ENCODE results near the gene SLC6A3.
"Not testable (repeated sequence)": the region's sequence is repeated elsewhere in the genome, so short reads cannot be mapped to it uniquely, and the experiment has no call there.

Gene SLC6A3

GRCh38 chr5:1362242-1363015, 82.8 kb downstream of the SLC6A3 start:
- no peak for DNase-seq
- H3K36me3 Mint-ChIP-seq = no peaks in the 10 kb centered on the region
- H3K9me3 Mint-ChIP-seq = no peaks in the 10 kb centered on the region
- no peak overlapping the region for H3K4me3 Mint-ChIP-seq
- ATAC-seq (replicated peaks) = no peak
- H3K27me3 Mint-ChIP-seq = peaks cover 14 to 18% of the 10 kb centered on the region in 2 donors
- H3K4me1 Mint-ChIP-seq = peaks cover 25 to 52% of the 10 kb centered on the region in 2 donors
- no peak overlapping the region for H3K27ac Mint-ChIP-seq

- peaks cover 14 to 22% of the 10 kb centered on the region in 2 donors for H3K27me3 Mint-ChIP-seq
- no peak for ATAC-seq (replicated peaks)
- DNase-seq = no peak
- peaks cover 11 to 36% of the 10 kb centered on the region in 2 donors for H3K4me1 Mint-ChIP-seq
- H3K4me3 Mint-ChIP-seq = no peak overlapping the region
- H3K9me3 Mint-ChIP-seq = no peaks in the 10 kb centered on the region
- no peaks in the 10 kb centered on the region for H3K36me3 Mint-ChIP-seq
- no peak overlapping the region for H3K27ac Mint-ChIP-seq
Observed at GRCh38 chr5:1360861-1361260, 84.4 kb downstream of the SLC6A3 start.

DNA sequence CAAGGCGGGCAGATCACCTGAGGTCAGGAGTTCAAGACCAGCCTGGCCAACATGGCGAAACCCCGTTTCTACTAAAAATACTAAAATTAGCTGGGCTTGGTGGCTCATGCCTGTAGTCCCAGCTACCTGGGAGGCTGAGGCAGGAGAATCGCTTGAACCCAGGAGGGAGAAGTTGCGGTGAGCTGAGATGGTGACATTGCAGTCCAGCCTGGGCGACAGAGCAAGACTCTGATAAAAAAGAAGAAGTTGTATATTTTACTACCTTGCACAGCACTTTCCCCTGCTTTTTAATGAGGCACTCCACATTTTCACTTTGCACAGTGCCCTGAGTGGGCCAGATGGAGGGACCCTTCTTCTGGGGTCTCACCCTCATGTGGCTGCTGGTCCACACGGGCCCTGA, 84.9 kb downstream of the SLC6A3 start:
- not testable (repeated sequence) for DNase-seq, H3K4me3 Mint-ChIP-seq, H3K9me3 Mint-ChIP-seq, H3K36me3 Mint-ChIP-seq, H3K27ac Mint-ChIP-seq
- peak; percentile 46 to 54 for ATAC-seq (replicated peaks)
- Mint-ChIP-seq H3K27me3 (peaks cover 14 to 22% of the 10 kb centered on the region in 2 donors), H3K4me1 (peaks cover 8 to 31% of the 10 kb centered on the region in 2 donors)

GRCh38 chr5:1359713-1360112, 85.5 kb downstream of the SLC6A3 start:
- H3K9me3 Mint-ChIP-seq = no peaks in the 10 kb centered on the region
- no peak for ATAC-seq (replicated peaks)
- H3K27me3 Mint-ChIP-seq = peaks cover 14 to 22% of the 10 kb centered on the region in 2 donors
- H3K4me1 Mint-ChIP-seq = peaks cover 7 to 25% of the 10 kb centered on the region in 2 donors
- no peak for DNase-seq
- H3K4me3 Mint-ChIP-seq = no peak overlapping the region
- H3K27ac Mint-ChIP-seq = no peak overlapping the region
- H3K36me3 Mint-ChIP-seq = no peaks in the 10 kb centered on the region

GRCh38 chr5:1359031-1359645, 86.1 kb downstream of the SLC6A3 start:
- no peaks in the 10 kb centered on the region for H3K9me3 Mint-ChIP-seq
- peaks cover 3 to 19% of the 10 kb centered on the region in 2 donors for H3K4me1 Mint-ChIP-seq
- H3K36me3 Mint-ChIP-seq = no peaks in the 10 kb centered on the region
- H3K27ac Mint-ChIP-seq = no peak overlapping the region
- no peak overlapping the region for H3K4me3 Mint-ChIP-seq
- ATAC-seq (replicated peaks) (no peak), DNase-seq (no peak)
- H3K27me3 Mint-ChIP-seq = peaks cover 14 to 22% of the 10 kb centered on the region in 2 donors

DNA sequence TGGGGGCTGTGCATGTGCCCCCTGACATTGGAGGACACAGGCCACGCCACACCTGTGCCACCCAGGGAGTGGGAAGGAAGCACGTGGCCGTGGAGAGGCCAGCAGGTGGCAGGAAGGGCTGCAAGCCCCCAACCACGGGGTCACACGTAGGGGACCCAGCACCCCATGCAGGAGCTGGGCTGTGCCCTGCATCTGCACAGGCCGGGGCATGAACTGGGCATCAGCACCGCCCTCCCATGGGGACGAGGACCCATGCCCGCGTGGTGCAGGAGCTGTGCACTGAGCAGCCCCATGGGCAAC, 86.6 kb downstream of the SLC6A3 start:
- Mint-ChIP-seq H3K27ac (no peak overlapping the region), H3K9me3 (no peaks in the 10 kb centered on the region), H3K4me1 (peaks cover 3 to 16% of the 10 kb centered on the region in 2 donors), H3K27me3 (peaks cover 10 to 19% of the 10 kb centered on the region in 2 donors), H3K4me3 (no peak overlapping the region), H3K36me3 (no peaks in the 10 kb centered on the region)
- DNase-seq (no peak), ATAC-seq (replicated peaks) (no peak)

DNA sequence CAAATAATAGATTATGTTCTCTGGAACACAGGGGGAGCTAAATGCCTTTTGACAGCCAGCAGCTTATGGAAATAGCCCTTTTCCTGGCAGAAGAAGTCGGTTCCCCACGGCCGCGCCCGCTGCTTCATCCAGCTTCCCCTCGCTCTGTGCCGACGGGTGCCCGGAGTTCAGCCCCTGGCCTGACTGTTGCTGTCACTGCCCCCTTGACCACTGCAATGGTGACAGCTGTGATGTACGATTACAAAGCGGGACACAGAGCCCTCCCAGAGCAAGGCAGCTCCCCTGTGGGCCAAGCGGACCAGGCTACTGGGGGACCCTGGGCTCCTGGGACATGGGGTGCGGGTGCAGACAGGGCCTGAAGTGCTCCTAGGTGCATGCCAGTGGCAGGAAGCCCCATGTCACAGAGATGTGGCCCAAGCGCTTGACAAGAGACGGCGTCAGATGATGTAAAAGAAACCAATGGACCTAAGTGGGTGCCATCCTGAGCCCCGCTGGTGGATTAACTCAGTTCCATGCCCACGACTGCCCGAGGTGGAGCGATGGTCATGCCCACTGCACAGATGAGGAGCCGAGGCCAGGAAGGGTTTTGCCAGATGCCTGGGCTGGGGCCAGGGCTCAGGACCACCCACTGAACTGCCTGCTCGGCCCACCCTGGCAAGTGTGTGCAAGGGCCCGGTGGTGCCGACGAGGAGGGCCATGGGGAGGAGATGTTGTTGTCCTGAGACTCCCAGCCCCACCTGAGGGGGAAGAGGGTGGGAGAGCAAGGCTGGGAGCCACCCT, 87.1 kb downstream of the SLC6A3 start:
- DNase-seq (no peak), ATAC-seq (replicated peaks) (no peak)
- Mint-ChIP-seq H3K4me1 (peaks cover under 1 to 13% of the 10 kb centered on the region in 2 donors), H3K36me3 (no peaks in the 10 kb centered on the region), H3K27ac (peak overlapping the region; percentile 56), H3K9me3 (no peaks in the 10 kb centered on the region), H3K27me3 (peaks cover 10 to 13% of the 10 kb centered on the region in 2 donors), H3K4me3 (no peak overlapping the region)

DNA sequence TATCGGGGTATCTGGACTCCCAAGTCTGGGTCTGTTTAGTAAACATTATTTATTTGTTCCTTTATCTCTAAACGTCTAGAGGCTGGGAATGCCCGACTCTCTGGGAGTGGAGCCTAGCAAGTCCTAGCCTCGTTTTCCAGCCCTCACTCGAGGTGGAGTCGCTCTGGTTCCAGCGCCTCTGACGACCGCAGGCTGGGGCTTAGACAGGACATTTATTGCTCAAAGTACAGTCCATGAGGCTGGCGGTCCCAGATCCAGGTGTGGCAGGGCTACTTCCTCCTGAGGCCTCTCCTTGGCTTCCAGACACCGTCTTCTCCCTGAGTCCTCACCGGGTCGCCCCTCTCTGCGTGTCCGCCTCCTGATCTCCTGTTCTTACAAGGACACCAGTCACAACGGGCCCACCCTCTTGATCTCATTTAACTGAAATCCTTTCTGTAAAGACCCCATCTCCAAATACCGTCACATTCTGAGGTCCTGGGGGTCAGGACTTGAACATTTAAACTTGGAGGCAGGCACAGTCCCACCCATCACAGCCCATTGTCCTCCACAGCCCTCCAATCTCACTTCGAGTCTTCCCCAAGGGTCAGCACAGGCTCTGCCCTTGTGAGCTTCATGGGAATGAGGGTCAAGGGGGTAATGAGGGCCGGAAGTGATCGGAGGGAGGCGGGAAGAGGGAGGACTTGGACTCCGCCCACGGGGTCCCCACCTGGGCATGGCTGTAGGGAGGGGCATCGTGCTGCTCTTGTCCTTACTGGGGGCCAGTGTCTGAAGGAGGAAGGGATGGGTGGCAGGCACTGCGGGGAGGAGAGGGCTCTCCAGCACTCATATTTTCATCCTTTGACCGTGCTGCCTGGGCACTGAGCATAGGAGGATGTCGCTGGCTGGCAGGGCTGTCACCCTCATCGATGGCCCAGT, 88.1 kb downstream of the SLC6A3 start:
- H3K9me3 Mint-ChIP-seq = no peaks in the 10 kb centered on the region

DNA sequence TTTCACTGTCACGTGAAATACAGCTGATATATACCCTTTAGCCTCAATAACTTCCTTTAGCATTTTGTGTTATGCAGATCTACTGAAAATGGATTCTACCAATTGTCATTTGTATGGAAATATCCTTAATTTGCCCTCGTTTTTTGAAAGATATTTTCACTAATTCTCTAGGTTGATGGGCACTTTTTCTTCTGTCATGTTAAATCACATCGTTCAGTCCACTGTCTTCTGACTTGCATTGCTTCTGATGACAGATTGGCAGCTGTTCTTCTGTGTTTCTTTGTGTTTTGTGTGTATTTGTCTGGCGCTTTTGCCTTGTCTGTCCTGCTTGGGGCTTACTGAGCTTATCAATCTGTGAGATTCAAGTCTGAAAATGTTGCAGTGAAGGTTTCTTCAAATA, 90.7 kb downstream of the SLC6A3 start:
- no peak overlapping the region for H3K27ac Mint-ChIP-seq
- no peaks in the 10 kb centered on the region for H3K36me3 Mint-ChIP-seq
- H3K9me3 Mint-ChIP-seq = no peaks in the 10 kb centered on the region
- ATAC-seq (replicated peaks) = no peak
- H3K4me3 Mint-ChIP-seq = no peak overlapping the region
- no peak for DNase-seq
- peaks cover 4 to 12% of the 10 kb centered on the region in 2 donors for H3K27me3 Mint-ChIP-seq
- no peaks in the 10 kb centered on the region for H3K4me1 Mint-ChIP-seq

More for the DNA sequence above, 88.1 kb downstream of the SLC6A3 start:
- ATAC-seq (replicated peaks) (no peak), DNase-seq (no peak)
- Mint-ChIP-seq H3K4me1 (peaks cover 0 to 6% of the 10 kb centered on the region in 2 donors), H3K27me3 (peaks cover 6 to 12% of the 10 kb centered on the region in 2 donors), H3K36me3 (no peaks in the 10 kb centered on the region), H3K27ac (no peak overlapping the region), H3K4me3 (no peak overlapping the region)

DNA sequence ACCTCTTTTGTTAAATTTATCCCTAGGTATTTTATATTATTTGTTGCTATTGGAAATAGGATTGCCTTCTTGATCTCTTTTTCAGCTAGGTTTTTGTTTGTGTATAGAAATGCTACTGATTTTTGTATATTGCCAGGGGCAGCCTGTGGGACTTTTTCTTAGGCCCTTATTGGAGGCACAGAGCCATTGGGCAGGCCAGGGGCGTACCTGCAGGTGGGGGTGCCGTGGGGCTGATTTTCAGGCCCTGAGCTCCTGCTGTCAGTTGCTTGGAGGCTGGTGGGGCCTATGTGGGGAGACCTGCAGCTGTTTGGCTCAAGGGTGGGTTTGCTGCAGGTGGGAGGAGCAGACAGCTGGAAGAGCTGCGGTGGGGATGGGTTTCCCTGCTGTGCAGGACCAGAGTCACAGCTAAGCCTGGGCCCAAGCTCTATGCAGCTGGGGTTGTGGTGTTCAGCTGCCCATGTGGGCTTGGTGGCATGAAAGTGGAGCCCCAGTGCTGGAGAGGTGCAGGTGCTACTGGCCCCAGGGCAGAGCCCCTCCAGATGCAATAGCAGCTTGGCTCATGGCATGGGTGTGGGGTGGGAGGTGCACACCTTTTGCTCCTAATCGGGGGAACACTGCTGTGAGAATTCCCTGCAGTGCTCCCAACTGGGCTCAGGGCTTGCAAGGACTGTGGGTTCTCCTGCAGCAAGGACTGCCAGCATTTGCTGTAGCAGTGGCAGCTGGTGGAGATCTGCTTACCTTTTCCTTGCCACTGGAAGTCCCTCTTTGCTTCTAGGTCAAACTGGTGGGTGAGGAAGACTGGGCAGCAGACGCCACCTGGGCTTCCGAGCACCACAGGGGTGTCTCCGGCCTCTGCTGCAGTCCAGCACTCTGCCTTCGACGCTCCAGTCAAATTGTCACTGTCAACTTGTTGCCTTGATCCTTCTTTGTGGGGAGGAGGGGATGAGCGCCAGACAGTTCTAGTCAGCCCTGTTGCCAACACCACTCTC, 92.7 kb downstream of the SLC6A3 start:
- DNase-seq (no peak), ATAC-seq (replicated peaks) (no peak)
- Mint-ChIP-seq H3K27me3 (peaks cover 0 to 4% of the 10 kb centered on the region in 2 donors), H3K4me3 (no peak overlapping the region), H3K4me1 (no peaks in the 10 kb centered on the region), H3K27ac (no peak overlapping the region), H3K9me3 (no peaks in the 10 kb centered on the region), H3K36me3 (no peaks in the 10 kb centered on the region)

GRCh38 chr5:1351156-1351555, 94.1 kb downstream of the SLC6A3 start:
- Mint-ChIP-seq H3K4me1 (peaks cover 2 to 10% of the 10 kb centered on the region in 2 donors), H3K27ac (no peak overlapping the region), H3K27me3 (no peaks in the 10 kb centered on the region), H3K9me3 (no peaks in the 10 kb centered on the region), H3K36me3 (no peaks in the 10 kb centered on the region), H3K4me3 (no peak overlapping the region)
- no peak for ATAC-seq (replicated peaks)
- DNase-seq = no peak

DNA sequence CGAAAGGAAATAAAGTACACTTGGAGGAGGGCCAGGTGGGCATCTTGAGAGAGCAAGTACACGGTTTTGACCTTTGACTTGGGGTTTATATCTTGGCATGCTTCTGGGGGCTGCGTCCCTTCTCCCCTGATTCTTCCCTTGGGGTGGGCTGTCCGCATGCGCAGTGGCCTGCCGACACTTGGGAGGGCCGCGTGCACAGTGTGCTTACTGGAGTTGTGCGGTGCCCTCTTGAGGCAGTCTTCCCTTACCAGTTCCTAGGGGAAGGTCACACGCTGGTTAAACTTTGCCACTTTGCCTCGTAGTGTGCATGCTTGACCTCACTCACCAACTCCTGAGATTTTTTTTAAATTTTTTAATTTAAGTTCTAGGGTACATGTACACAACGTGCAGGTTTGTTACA, 96.0 kb downstream of the SLC6A3 start:
- no peak overlapping the region for H3K27ac Mint-ChIP-seq
- H3K4me1 Mint-ChIP-seq = peaks cover 7 to 18% of the 10 kb centered on the region in 2 donors
- DNase-seq = no peak
- peaks cover 0 to under 1% of the 10 kb centered on the region in 2 donors for H3K36me3 Mint-ChIP-seq
- H3K27me3 Mint-ChIP-seq = no peaks in the 10 kb centered on the region
- H3K9me3 Mint-ChIP-seq = no peaks in the 10 kb centered on the region
- no peak overlapping the region for H3K4me3 Mint-ChIP-seq
- ATAC-seq (replicated peaks) = no peak

DNA sequence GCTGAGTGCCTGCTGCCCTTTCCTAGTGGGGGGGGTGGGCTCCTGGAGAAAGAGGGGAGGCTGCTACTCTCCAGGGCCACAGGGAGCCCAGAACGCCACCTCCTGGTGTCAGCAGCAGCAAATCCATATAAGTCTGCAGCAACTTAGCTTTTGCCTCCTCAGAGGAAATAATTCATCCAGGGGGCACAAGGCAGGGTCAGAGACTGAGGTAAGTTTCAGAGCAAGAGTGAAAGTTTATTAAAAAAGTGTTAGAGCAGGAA, 96.3 kb downstream of the SLC6A3 start:
- H3K27me3 Mint-ChIP-seq = no peaks in the 10 kb centered on the region
- peaks cover 3 to 4% of the 10 kb centered on the region in 2 donors for H3K36me3 Mint-ChIP-seq
- no peak overlapping the region for H3K27ac Mint-ChIP-seq
- H3K4me3 Mint-ChIP-seq = no peak overlapping the region
- DNase-seq (no peak), ATAC-seq (replicated peaks) (no peak)
- peaks cover 10 to 22% of the 10 kb centered on the region in 2 donors for H3K4me1 Mint-ChIP-seq
- H3K9me3 Mint-ChIP-seq = no peaks in the 10 kb centered on the region

Measured in stimulated activated naive B cell treated with anti-CD40 and anti-IgM and Interleukin-4, amounts not matched to agents 10 μg/mL and 1 μg/mL and 100 μg/mL, for 72 hours (primary cell).